GF-D8 (cell line): Measurements from ENCODE around the gene LRRTM1.

Source experiments
- DNase-seq: peaks from one replicate; lab custom pipeline; 2025; lab: John Stamatoyannopoulos, UW

The LRRTM1 gene

DNA sequence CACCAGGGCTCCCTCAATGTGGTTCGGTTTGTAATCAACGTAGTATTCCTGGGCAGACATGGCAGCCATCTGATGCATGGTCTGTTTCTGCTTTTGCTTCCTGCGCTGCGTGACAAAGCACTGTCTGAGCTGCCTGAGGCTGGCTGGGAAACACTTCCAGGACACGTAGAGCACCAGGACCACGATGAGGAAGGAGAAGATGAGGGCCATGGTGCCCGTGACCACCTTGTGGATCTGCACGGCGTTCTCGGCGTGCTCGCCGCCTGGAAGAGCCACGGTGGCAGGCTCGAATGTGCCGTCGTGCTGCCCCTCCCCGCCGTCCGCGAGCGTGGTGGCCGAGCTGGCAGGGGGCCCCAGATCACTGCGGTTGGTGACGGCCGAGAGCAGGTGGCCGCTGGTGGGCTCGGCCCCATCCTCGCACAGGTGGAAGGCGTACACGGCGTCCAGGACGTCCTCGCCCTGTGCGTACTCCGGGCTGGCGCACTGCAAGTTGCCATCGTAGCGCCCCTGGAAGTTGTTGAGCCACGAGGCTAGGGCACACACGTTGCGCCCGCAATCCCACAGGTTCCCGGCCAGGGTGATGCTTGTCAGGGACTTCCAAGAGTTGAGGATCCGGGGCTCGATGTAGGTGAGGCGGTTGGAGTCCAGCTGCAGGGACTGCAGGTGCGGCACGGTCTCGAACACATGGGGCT, 2.1 kb downstream of the LRRTM1 start:
- DNase-seq: no peak

DNA sequence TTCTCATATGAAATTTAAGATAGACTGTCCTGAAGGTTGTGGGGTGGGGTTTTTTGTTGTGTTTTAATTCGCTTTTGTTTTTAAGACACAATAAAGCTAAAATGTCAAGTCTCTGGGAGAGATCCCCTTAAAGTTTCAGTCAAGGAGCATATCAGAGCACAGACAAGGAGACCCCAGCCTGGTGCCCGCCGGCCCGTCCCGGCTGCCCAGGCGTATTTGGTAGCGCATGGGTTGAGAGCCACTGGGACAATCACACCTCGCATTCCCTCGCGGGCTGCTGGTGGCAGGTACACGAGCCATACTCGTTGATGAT, 2.6 kb downstream of the LRRTM1 start:
- DNase-seq: no peak

DNA sequence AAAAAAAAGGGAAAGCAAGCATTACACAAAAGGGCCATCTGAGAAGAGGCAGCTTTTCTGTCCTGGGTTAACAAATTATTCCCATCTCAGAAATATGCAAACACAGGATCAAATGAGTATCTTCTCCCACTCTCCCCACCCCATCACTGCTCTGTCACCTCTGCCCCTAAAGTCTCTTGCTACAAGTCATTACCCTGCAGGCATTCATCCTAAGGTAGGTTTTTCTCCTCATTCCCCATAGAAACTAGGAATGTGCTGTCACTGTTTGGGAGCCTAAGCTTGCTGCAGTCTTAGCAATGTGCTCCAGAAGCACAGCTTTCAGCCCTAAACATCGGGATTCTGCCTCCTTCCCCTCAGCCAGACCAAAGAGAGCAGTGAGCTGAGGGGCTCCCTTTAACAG, 3.6 kb downstream of the LRRTM1 start:
- no peak for DNase-seq

DNA sequence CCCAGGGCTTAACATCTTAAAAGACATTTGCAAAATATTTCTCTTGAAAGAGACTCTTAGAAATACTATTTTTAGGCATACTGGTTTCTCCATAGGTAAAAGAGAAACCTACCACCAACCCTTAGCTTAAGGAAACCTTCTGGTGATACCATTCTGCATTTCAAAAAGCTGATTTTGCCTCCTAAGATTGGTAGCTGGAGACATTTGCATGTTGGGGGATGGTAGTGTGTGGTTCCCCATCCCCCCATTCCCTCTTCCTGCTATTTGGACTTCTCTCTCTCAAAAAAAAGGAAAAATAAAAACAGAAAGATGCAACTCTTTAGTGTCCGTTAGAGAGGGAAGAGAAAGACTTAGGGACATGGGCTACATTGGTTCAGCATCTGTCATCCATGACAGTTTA, 4.2 kb downstream of the LRRTM1 start:
- no peak for DNase-seq

DNA sequence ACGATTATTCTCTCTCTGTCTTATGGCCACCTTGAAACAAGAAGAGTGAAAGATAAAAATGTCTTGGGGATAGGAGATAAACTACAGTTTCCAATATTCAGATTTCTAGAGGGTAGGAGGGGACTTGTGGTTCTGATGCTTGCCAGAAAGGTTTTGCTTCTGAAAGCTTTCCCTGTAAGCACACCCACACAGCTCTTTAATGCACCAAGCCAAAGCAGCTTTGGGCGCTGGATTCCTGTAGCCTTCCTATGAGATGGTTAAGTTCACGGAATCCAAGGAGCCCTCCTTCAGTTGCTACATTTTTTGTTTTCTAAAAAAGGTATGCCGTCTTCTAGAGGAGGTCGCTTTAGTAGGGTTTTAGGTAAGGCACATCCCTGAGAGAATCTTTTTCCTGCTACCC, 4.9 kb downstream of the LRRTM1 start:
- DNase-seq: no peak

DNA sequence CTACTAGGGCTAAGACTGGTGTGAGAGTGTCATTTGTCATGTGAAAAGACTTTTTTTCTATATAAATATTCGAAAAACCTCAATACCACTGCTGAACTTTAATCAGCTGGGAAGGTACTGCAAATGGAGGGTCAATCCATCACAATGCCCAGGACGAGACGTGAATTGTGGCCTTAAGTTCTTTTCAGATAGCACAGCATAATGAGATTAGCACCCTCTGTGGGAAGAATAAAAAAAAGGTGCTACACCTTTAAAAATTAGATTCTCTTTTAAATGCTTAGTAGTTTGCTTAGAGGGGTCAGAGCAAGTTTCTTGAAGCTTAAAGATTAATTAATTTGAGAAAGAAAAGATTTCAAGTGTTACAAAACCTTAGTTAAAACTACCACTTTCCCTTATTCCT, 5.6 kb downstream of the LRRTM1 start:
- DNase-seq: no peak

DNA sequence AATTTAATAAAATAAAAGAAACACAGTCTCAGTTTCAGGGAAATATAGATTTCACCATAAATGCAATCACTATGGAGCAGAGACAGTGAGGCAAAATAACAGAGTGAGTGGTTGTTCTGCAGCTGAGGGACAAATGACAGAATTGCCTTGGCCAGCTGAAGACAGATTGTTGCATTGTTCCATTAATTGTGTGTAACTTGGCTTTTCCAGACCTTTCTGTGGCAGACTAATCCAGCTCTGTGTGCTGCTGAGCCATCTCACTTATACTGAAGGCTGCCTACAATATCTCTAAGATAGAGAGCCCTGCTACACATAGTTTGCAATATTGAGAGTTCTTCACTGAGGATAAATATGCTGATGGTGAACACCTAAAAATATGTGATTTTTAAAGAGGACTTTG, 11.5 kb downstream of the LRRTM1 start:
- no peak for DNase-seq

DNA sequence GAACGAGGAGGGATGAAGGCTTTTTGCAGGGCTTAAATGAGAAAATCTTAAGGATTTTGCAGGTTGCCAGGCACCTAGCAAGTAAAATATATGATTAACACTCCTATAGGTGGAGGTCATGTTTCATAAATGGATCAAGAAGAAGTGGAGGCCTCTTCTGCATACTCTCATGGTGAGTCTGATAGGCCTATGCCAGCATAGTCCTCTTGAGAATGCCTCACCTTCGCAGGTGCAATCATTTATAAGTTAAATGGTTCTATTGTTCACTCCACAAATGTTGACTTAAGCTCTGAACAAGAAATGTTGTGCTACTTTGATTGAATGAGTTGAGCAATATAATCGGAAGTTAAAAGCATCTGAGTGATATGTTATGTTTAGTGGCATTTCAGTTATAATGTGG, 12.1 kb downstream of the LRRTM1 start:
- DNase-seq: no peak

DNA sequence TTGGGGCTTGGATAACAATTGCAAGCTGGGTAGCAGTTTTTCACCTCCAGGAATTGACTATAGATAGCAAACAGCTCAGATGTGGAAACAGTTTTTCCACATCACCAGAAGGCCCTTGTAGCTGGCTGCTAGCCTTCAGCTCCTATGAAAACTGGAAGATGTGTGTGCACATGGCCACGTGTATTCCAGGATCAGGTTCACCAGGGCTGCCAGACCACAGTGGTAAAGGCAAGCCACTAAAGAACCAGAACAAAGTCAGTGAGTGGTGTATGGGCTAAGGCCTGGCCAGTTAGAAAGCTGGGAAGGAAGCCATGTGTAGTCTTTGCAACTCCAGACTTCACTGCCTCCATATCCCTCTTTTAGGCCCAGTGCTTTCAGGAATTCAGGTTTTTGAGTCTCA, 12.9 kb downstream of the LRRTM1 start:
- DNase-seq: no peak

DNA sequence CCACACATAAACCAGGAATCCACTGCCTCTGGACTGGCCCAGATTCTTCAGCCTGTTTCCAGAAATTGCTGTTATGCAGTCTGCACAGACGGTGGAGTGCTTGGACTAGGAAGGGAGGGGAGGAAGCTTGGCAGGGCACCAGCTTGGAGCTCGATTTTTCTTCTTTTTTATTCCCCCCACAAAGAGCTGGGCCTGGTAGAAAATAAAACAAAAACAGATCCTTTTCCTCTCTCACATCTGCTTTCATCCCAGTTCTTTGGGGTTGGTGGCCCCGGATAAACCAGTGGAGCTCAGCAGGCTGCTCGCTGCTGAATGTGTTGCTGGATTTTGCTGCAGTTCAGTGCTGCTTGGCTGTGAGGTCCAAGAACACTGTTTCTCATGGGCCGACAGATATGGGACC, 16.0 kb downstream of the LRRTM1 start:
- no peak for DNase-seq

DNA sequence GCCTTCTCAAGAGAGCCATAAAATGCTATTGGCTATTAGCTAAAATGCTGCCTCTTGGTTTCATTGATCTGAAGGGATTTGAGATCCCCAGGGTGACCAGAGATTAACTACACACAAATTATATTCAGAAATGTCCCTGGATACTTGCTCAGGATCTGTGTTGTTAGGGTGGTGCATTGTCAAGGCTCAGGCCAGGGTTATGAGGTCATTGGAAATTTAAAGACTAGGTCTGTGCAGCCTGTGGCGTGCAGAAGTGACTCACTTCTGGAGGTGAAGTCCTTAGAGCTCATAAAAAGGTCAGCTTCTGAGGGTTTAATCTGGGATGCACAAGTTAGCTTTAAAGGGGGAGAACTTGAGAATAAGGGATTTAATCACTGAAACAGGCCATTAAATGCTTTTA, 23.5 kb downstream of the LRRTM1 start:
- no peak for DNase-seq

DNA sequence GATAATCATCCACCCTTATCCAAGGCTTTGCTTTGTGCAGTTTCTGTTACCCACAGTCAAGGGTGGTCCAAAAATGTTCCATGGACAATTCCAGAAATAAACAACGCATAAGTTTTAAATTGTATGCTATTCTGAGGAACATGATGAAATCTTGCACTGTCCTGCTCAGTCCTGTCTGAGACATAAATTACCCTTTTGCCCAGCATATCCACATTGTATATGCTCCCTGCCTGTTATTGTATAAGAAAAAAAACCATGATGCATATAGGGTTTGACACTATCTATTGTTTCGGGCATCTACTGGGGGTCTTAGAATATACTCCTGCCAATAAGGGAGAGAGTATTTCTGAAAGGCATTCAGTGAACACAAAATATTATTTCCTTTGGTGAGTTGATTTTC, 24.0 kb downstream of the LRRTM1 start:
- DNase-seq: no peak

DNA sequence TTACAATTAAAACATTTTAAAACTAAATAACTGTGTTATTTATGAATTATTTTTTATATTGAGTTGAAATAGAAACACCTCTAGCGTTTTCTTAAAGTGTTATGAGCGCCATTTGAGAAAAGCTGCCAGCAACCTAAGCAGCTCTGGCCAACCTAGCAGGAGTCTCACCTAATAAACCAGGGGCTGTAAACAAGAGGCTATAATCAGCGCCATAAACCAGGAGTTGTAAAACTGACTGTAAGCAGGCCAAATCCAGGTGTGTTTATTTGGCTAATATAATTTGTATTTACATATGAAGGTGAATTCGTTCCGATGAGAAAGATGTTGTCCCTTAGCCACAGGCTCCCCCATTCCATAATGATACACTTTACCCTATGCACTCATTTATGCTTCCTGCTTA, 34.7 kb downstream of the LRRTM1 start:
- no peak for DNase-seq

DNA sequence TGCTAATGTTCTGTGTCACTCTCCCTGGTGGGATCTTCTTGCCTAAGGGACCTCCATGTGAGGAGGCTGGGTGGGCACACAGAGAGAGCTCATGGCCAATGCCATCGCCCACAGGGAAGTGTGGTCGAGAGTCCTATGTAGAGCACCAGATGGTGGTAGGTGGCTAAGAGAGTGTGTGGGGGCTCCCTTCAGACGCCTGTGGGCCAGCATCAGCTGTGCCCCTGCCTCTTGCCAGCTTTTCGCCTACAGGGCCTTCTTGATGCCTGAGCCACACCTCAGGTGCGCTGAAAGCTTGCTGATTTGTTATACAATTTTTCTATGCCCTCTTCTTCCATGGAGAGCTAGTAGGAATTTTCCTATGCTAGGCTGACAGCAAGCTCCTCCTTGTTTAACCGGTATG, 38.3 kb downstream of the LRRTM1 start:
- DNase-seq: no peak

DNA sequence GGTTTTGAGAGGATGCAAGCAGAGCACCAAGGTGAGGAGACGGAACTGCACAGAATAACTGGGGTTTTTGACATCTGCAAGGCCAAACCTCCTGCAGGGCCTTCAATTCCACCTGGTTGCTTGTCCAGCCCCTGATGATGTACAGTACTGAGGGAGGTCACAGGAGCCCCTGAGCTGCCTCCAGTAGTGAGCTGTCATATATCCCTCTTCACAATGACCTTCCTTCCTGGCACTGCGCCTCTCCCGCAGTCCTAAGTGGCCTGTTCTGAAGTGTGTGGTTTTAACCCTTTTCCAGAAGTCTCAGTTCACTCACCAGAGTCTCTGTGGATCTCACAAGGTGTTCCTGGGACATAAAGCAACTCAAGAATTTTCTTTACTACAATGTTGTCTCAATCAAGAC, 45.3 kb downstream of the LRRTM1 start:
- no peak for DNase-seq

DNA sequence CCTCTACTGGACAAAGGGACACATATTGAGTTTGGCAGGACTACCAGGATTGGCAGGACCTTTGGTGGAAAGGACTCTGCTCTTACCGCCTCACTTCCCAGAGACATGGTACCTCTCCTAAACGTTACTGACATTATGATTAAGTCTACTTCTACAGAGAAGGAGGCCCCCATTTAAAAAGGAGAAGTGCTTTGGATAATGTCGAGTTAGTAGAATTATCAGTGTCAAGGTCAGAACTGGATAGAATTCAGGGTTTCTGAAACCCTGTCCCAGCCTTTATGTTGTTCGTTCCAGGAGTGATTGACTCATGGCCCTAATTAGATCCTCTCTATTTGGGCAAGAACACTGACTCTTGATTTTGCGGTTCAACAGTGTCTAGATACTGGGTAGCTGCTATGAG, 45.8 kb downstream of the LRRTM1 start:
- DNase-seq: no peak

DNA sequence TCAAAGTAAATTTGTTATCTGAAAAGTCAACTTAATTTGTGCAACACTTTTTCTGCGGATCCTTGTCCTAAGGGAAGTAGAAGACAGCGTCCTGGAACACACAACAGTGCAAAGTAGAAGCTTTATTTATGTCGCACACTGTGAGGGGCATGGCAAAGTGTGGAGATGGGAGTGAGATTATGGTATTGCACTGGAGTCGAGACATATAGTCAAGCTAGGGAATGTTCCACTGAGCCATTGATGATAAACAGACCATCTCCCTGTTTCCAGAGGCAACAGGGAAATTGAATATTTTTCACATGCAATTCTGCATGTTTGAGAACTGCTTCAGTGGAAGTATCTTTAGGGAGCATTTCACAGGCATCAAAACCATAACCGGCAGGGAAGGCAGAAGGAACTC, 46.2 kb downstream of the LRRTM1 start:
- DNase-seq: no peak

DNA sequence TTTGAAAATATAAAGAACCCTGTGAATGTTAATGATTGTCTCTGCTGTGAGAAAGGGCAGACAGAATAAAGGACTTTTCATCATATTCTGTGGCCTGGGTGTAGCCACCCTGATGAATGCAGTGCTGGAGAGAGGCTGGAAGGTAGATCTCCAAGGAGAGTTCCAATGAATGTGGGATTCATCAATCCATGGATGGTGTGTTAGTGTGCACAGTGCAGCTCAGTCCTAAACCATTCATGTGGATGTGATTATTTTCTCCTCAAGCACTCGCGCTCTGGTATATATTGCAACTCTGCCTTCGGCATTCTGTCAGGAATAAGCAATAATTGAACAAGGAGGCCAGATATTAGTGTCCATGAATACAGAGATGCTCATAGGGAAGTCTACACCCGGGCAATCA, 47.1 kb downstream of the LRRTM1 start:
- no peak for DNase-seq

DNA sequence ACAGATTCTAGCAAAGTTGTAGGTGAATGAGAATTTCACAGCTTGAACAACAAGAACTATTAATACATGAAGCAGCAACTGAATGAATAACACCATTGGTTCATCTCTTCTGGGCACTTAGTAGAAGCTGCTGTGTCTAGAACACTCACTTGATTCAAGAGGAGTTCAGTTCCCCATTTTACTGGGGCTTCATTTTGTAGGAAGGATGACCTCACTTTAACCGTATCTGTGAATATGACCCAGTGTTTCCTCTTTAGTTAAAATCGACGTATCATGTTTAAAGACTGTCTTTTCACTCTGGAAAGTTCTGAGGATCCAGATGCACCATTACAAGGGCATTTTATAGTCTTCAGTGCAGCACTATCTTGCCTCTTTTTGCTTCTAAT, 47.8 kb downstream of the LRRTM1 start:
- DNase-seq: no peak

DNA sequence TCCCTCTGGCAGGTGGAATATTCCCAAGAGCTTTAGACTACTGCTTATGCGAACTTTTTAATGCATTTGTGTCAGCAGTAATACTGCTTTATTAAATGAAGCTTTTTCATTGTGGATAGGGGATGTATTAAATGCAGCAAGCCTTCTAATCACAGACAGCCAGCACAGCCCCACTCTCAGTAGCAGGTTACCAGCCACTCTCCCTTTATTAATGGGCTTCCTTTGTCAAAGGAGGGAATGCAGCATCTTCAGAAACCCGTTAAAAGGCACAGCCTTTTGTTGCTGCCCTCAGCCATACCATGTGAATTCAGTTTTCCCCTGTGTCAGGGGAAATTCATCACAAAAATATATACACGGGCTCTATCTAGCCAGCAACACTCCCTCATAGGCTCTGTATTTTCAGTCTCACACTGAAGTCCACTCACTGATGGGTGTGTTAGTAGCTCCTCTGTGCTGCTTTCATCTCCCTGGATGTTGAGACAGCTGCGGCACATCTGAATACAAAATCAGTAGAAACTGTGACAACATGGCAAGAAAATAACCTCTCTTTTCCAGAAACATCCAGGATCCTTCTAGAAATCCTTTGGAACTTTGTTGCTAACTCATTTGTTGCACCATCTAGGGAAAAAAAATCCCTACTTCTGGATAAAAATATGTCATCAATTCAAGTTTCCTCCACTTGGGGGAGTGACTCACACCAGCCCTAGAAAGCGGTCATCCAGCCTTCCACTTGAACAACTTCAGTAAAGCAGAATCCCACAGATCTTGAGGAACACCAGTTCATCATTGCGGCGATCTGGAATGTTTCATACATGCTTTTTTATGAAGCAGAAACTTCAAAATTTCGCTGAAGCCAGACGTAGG, 48.4 kb downstream of the LRRTM1 start:
- no peak for DNase-seq

DNA sequence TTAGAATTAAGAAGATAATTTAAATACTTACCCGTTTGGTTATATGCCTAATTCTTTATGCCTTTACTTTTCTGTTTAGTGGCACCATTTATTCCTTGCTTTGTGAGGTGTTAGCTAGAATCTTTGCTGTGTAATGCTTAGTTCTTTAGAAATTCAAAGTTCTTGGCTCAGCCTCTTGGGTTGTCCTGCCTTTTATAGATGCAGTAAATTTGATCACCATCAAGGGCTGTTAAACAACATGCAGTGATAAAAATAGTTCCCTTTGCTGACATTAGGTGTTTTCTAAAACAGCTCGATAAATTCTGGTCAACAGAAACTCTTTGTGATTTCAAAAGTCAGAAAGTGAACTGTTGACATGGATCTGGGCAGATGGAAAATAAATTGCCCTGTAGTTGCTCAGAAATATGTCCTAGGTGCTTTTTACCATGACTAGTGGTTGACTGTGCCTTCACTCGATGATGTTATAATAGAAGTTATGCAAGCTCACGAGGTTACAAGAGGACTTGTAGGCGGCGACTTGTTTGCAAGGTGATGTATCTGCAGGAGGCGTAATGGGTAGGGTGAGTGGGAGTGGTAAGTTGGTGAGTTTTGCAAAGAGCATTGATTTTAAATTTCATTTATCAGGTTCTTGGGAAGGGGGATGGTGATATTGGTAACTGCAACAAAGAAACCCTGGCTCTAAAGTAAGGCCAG, 52.1 kb downstream of the LRRTM1 start:
- DNase-seq: no peak
